ENCODE results near the gene BARX1. TPM values are rescaled to one million over a fixed set of nuclear protein-coding genes. Genes with fewer than 3 reads are reported as not detected.

The BARX1 gene
- total RNA-seq, 4 donors from 2014 or later, result 0.37 to 469 (median 84.4) TPM

DNA sequence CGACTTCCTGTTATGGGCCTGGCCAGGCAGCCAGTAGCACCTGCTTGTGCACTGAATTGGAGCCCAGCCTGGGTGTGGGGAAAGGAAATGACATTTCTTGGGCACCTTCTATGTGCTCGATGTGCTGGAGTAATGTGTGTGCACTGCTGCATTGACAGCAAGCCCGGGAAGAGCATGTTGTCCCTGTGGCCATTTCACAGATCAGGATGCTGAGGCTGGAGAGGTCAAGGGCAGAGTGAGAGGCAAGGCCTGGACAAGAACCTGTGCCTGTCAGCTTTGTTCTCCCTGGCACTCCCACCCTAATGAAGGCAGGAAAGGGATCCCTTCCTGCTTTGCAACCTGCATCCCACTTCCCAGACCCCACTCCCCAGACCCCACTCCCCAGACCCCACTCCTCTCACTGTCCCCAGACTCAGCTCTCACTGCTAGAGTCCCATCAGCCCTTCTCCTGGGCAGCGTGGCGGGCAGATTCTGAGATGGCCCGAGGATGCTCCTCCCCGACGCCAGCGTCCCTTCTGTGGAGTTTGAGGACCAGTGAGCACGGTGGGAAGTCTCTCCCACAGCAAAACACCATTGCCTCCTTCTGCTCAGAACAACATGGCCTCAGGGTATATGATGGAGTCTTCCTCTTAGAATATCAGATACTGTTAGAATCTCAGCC is 49.6 kb downstream of the BARX1 start:
- WGBS, 2 donors (ENCODE audit: low coverage in 1 of 2), result no CpG with 5 or more reads among the region's 10 CpGs
- Histone ChIP-seq H3K27me3 (peaks cover 16% of the 10 kb centered on the region), H3K4me3 (no peak overlapping the region), H3K36me3 (no peaks in the 10 kb centered on the region), H3K27ac (no peak overlapping the region), H3K9me3 (no peaks in the 10 kb centered on the region), H3K4me1 (peaks cover 0 to 10% (median 0%) of the 10 kb centered on the region in 3 donors)
- no peak for ATAC-seq
- no peak for TF ChIP-seq POLR2A (IDR thresholded peaks at IDR 0.05)

GRCh38 chr9:93904649-93905472 is 50.3 kb downstream of the BARX1 start:
- 80 to 100% methylated on average over 1 to 2 of the region's 12 CpGs for WGBS, 2 donors (ENCODE audit: low coverage in 1 of 2)

DNA sequence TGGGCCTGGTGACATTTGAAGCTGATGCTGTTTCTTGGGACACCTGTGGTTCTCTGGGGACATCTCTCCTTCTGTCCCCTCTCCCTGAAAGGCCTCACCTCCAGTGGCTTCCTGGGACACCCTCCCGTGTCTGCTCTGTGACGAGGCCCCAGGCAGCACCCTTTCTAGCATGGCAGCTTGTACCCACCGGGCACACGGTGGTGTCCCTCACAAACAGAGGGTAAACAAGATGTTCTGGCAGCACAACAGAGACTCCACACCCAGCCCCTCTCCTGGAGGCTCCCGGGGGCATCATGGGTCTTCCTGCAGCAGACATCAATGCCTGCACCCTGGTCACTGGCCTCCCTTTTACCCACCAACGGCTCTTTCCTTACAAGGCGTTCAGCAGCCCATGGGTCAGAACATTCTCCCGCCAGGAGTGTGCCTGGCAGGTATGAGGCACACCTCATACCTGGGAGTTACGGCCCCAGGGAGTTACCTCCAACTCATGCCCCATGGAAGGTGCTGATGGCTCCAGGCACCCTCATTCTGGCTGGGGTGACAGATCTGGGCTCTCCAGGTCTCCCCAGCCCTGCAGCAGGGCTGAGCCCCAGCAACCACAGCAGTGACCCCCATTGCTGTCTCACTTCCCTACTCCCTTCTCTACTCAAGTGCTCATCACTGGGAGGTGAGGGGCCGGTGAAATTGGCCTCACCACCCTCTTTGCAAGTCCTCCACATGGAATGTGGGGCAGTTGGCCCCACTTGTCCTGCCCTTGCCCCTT is 51.1 kb downstream of the BARX1 start:
- Histone ChIP-seq H3K27ac (no peak overlapping the region), H3K36me3 (no peaks in the 10 kb centered on the region), H3K9me3 (no peaks in the 10 kb centered on the region), H3K4me3 (no peak overlapping the region), H3K27me3 (peaks cover 7% of the 10 kb centered on the region), H3K4me1 (no peaks in the 10 kb centered on the region)
- 100% methylated on average over 1 of the region's 10 CpGs; no CpG with 5 or more reads in 1 of the 2 donors for WGBS, 2 donors (ENCODE audit: low coverage in 1 of 2)
- ATAC-seq, result no peak
- TF ChIP-seq POLR2A (IDR thresholded peaks at IDR 0.05), result no peak
- no peak for TF ChIP-seq EP300 (IDR thresholded peaks at IDR 0.05)
- no peak for TF ChIP-seq POLR2AphosphoS5 (IDR thresholded peaks at IDR 0.05)

More at GRCh38 chr9:93904649-93905472, 50.3 kb downstream of the BARX1 start:
- no peaks in the 10 kb centered on the region for H3K9me3 ChIP-seq
- H3K4me1 ChIP-seq, result peaks cover 0 to 2% (median 0%) of the 10 kb centered on the region in 3 donors
- no peak for TF ChIP-seq POLR2AphosphoS5 (IDR thresholded peaks at IDR 0.05)
- no peak for TF ChIP-seq EP300 (IDR thresholded peaks at IDR 0.05)
- no peak for TF ChIP-seq POLR2A (IDR thresholded peaks at IDR 0.05)
- TF ChIP-seq, protein P1, sequence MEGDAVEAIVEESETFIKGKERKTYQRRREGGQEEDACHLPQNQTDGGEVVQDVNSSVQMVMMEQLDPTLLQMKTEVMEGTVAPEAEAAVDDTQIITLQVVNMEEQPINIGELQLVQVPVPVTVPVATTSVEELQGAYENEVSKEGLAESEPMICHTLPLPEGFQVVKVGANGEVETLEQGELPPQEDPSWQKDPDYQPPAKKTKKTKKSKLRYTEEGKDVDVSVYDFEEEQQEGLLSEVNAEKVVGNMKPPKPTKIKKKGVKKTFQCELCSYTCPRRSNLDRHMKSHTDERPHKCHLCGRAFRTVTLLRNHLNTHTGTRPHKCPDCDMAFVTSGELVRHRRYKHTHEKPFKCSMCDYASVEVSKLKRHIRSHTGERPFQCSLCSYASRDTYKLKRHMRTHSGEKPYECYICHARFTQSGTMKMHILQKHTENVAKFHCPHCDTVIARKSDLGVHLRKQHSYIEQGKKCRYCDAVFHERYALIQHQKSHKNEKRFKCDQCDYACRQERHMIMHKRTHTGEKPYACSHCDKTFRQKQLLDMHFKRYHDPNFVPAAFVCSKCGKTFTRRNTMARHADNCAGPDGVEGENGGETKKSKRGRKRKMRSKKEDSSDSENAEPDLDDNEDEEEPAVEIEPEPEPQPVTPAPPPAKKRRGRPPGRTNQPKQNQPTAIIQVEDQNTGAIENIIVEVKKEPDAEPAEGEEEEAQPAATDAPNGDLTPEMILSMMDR (IDR thresholded peaks at IDR 0.05), result no peak
- H3K36me3 ChIP-seq, result no peaks in the 10 kb centered on the region
- no peak overlapping the region for H3K4me3 ChIP-seq
- no peak for ATAC-seq
- H3K27me3 ChIP-seq, result peaks cover 11% of the 10 kb centered on the region
- no peak overlapping the region for H3K27ac ChIP-seq

DNA sequence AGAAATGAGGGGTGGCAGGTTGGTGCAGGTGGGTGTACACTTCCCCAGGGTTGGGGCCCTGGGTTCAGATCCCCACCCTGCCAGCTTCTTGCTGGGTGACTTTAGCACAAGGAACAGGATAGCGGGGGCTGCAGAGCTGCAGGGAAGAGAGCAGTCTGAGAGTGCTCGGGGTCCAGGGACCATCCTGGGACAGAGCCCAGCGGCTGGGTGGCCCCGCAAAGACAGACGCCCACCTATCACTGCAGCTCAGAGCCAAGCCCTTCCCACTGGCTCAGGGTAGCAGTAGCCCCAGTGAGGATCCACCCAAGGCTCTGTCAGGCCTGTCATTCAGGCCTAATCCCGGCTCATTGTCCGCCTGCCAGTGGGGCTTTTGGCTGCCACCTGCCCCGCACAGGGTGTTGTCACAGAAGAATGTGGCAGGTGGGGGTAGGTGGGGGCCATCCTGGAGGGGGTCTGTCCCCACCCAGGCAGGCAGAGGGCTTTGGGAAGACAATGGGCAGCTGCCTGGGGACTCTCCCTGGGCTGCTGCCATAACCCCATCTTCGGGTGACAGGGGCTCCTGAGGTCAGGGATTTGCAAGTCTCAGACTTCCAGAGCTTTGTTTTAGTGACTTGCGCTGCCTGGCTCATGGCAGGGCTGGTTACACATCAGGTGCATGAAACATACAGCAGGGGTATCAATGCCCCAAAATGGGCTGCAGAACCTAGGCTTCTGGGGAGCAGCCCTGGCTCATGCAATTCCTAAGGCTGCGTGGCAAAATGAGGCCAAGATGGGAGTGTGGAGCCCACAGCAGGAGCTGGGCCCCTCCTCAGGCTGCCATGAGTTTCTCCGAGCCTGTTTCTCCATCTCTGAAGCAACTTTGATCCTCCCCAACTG is 52.1 kb downstream of the BARX1 start:
- WGBS, 2 donors (ENCODE audit: low coverage in 1 of 2), result 100% methylated on average over 2 of the region's 12 CpGs; no CpG with 5 or more reads in 1 of the 2 donors
- H3K27me3 ChIP-seq, result no peaks in the 10 kb centered on the region
- no peak overlapping the region for H3K27ac ChIP-seq
- no peaks in the 10 kb centered on the region for H3K4me1 ChIP-seq
- no peaks in the 10 kb centered on the region for H3K9me3 ChIP-seq
- no peaks in the 10 kb centered on the region for H3K36me3 ChIP-seq
- no peak for ATAC-seq
- no peak overlapping the region for H3K4me3 ChIP-seq
- TF ChIP-seq EP300 (IDR thresholded peaks at IDR 0.05) (no peak), POLR2A (IDR thresholded peaks at IDR 0.05) (no peak), POLR2AphosphoS5 (IDR thresholded peaks at IDR 0.05) (no peak)
- TF ChIP-seq, protein P1 (IDR thresholded peaks at IDR 0.05), result no peak

- no peak overlapping the region for H3K27ac ChIP-seq
- no peaks in the 10 kb centered on the region for H3K4me1 ChIP-seq
- H3K4me3 ChIP-seq, result no peak overlapping the region
- H3K27me3 ChIP-seq, result no peaks in the 10 kb centered on the region
- ATAC-seq, result no peak
- 82% methylated on average over 5 of the region's 11 CpGs; no CpG with 5 or more reads in 1 of the 2 donors for whole genome bisulfite sequencing, 2 donors (ENCODE audit: low coverage in 1 of 2)
- H3K36me3 ChIP-seq, result no peaks in the 10 kb centered on the region
- TF ChIP-seq POLR2A (IDR thresholded peaks at IDR 0.05), result no peak
- no peak for TF ChIP-seq POLR2AphosphoS5 (IDR thresholded peaks at IDR 0.05)
- TF ChIP-seq, protein P1 (IDR thresholded peaks at IDR 0.05), result no peak
- TF ChIP-seq EP300 (IDR thresholded peaks at IDR 0.05), result no peak
- H3K9me3 ChIP-seq, result no peaks in the 10 kb centered on the region
Measured at GRCh38 chr9:93902051-93902779, 52.9 kb downstream of the BARX1 start.

All from gastroesophageal sphincter (tissue), 4 donors.